ENCODE results near the gene EGFL7. TPM values are rescaled to one million over a fixed set of nuclear protein-coding genes. Genes with fewer than 3 reads are reported as not detected.

EGFL7 gene
- total RNA-seq, 1 experiment from 2014 or later, result 38.0 TPM

GRCh38 chr9:136668983-136669790, 6.5 kb downstream of the EGFL7 start:
- H3K23me2 ChIP-seq (ENCODE audit: insufficient read length, low read depth, low read length, poor library complexity, severe bottlenecking), result no peaks in the 10 kb centered on the region
- no peak overlapping the region for H4K8ac ChIP-seq (replicated peaks; ENCODE audit: insufficient read length, low read depth, low read length)
- peaks cover 0 to 4% of the 10 kb centered on the region in 2 experiments; a peak in 1 of 4 replicates for H3K4me1 Mint-ChIP-seq
- no peak overlapping the region for H2BK120ac ChIP-seq (ENCODE audit: low read depth, low read length, poor library complexity, severe bottlenecking)
- H3K4ac ChIP-seq (ENCODE audit: low read depth, low read length), result no peak overlapping the region
- no peak for TF ChIP-seq CTCF (conservative IDR thresholded peaks at IDR 0.05)
- no peaks in the 10 kb centered on the region for H3K36me3 Mint-ChIP-seq (ENCODE audit: insufficient read depth in 1 of 3, low read depth in 3 of 3)
- H2BK5ac ChIP-seq (ENCODE audit: insufficient read length, low read length), result no peak overlapping the region
- no peak overlapping the region for H3K14ac ChIP-seq (ENCODE audit: insufficient read depth, low read length)
- H2BK12ac ChIP-seq (ENCODE audit: insufficient read length, low read depth, low read length), result no peak overlapping the region
- no peaks in the 10 kb centered on the region for H3K9me3 Mint-ChIP-seq
- H2BK15ac ChIP-seq (ENCODE audit: low read depth, low read length), result no peak overlapping the region
- peaks cover 4% of the 10 kb centered on the region for H4K20me1 ChIP-seq (ENCODE audit: control insufficient read depth, insufficient read depth, insufficient read length)
- no peak overlapping the region for H3K4me3 Mint-ChIP-seq
- no peak overlapping the region; a peak in 1 of 7 replicates for H3K27ac Mint-ChIP-seq
- H2AK5ac ChIP-seq (ENCODE audit: insufficient read length, low read length), result no peak overlapping the region
- no peaks in the 10 kb centered on the region for H3K4me1 ChIP-seq (ENCODE audit: insufficient read depth, low read length)
- H3K79me2 ChIP-seq (ENCODE audit: insufficient read depth, low read length), result no peaks in the 10 kb centered on the region
- H2AFZ ChIP-seq (ENCODE audit: low read length), result no peak overlapping the region
- H3K4me2 ChIP-seq (ENCODE audit: insufficient read depth, insufficient read length, low read length), result no peak overlapping the region
- DNase-seq, result no peak
- H4K91ac ChIP-seq (ENCODE audit: insufficient read length, low read depth, low read length), result no peak overlapping the region
- no peak overlapping the region for H3K9ac ChIP-seq (ENCODE audit: extremely low read depth, insufficient read length, low read length)
- no peak overlapping the region for H2BK20ac ChIP-seq (ENCODE audit: low read depth, low read length, poor library complexity, severe bottlenecking)
- peaks cover 9% of the 10 kb centered on the region for H3K27me3 Mint-ChIP-seq (ENCODE audit: low read depth)
- no peak overlapping the region for H3T11ph ChIP-seq (ENCODE audit: low read length)
- no peaks in the 10 kb centered on the region for H3K27me3 ChIP-seq (ENCODE audit: insufficient read depth, low read length)
- H4K5ac ChIP-seq (ENCODE audit: insufficient read length, low read depth, low read length), result no peak overlapping the region
- no peak overlapping the region for H3K27ac ChIP-seq (ENCODE audit: insufficient read length, low read depth, low read length)
- H3K9me3 ChIP-seq (ENCODE audit: control insufficient read depth, low read depth, low read length), result no peaks in the 10 kb centered on the region
- no peak overlapping the region for H3K18ac ChIP-seq (ENCODE audit: insufficient read length, low read depth, low read length)
- H3K56ac ChIP-seq (ENCODE audit: insufficient read length, low read depth, low read length), result no peak overlapping the region
- no CpG with 5 or more reads among the region's 23 CpGs for WGBS (ENCODE audit: extremely low coverage, insufficient read length, low lambda C conversion rate)
- H3K23ac ChIP-seq (ENCODE audit: insufficient read length, low read depth, low read length), result no peak overlapping the region
- H3K79me1 ChIP-seq (ENCODE audit: insufficient read depth, low read depth, low read length, poor library complexity, severe bottlenecking), result no peaks in the 10 kb centered on the region

All from H9 (cell line).